Activated CD8-positive, alpha-beta T cell treated with anti-CD3 and anti-CD28 coated beads for 36 hours (primary cell): Measurements from ENCODE around the gene EXOG. TPM values are rescaled to one million over a fixed set of nuclear protein-coding genes. Genes with fewer than 3 reads are reported as not detected.

Experiments used
- ATAC-seq: fragments of 200-7000 bp; cut with Tn5 transposase; one replicate; pipeline ENCODE4 v1.10.0; 2021; ENCODE audit warnings: mild to moderate bottlenecking, moderate library complexity
- CTCF ChIA-PET: fragments of 350-600 bp; sonication (Branson Sonifier 250); formaldehyde crosslinking; loops from one replicate; lab custom pipeline; 2021; ENCODE audit warnings: antibody characterized with exemption; lab: Charles Lee
- POLR2A ChIA-PET: fragments of 350-600 bp; sonication (Branson Sonifier 250); formaldehyde crosslinking; loops from one replicate; lab custom pipeline; 2021; ENCODE audit warnings: antibody characterized with exemption; lab: Charles Lee
- DNase-seq: peaks from one replicate; pipeline ENCODE4 v3.0.0-alpha.2; 2020
- H3K27ac Mint-ChIP-seq: one replicate; pipeline ENCODE4 v1.8.0; 2021; ENCODE audit warnings: mild to moderate bottlenecking, mixed read lengths
- H3K27me3 Mint-ChIP-seq: one replicate; pipeline ENCODE4 v1.8.0; 2021; ENCODE audit warnings: mixed read lengths
- H3K36me3 Mint-ChIP-seq: one replicate; pipeline ENCODE4 v1.8.0; 2021; ENCODE audit warnings: low read depth, mixed read lengths
- H3K4me1 Mint-ChIP-seq: one replicate; pipeline ENCODE4 v1.8.0; 2021; ENCODE audit warnings: low read depth, mixed read lengths
- H3K4me3 Mint-ChIP-seq: one replicate; pipeline ENCODE4 v1.8.0; 2021; ENCODE audit warnings: mild to moderate bottlenecking, moderate library complexity, mixed read lengths
- H3K9me3 Mint-ChIP-seq: one replicate; pipeline ENCODE4 v1.8.0; 2021; ENCODE audit warnings: mixed read lengths
- CTCF ChIP-seq: fragments of 200-600 bp; IDR thresholded peaks from one replicate; pipeline ENCODE4 v1.8.0; 2022; ENCODE audit warnings: antibody characterized with exemption, mild to moderate bottlenecking
- intact Hi-C: fragments of 100-400 bp; cut with micrococcal nuclease; formaldehyde crosslinking; loops from one replicate; pipeline ENCODE4 v1.10.0; 2022
- total RNA-seq, 2 experiments: library from RNA; stranded (reverse); gene quantifications; one replicate each; pipeline ENCODE4 v1.2.3, GENCODE V29; 2021

The EXOG gene
- total RNA-seq, 2 experiments from 2014 or later = 16.8 to 17.7 TPM

- intact Hi-C loops = no loop called here
- no peak for DNase-seq
- Mint-ChIP-seq H3K4me3 (no peak overlapping the region), H3K27ac (no peak overlapping the region), H3K27me3 (no peaks in the 10 kb centered on the region), H3K4me1 (peaks cover 8% of the 10 kb centered on the region), H3K9me3 (no peaks in the 10 kb centered on the region), H3K36me3 (peaks cover 7% of the 10 kb centered on the region)
- TF ChIP-seq CTCF = no peak
- POLR2A ChIA-PET = no interaction called here
- ATAC-seq = no peak
- CTCF ChIA-PET = interaction anchor here (0.7 to 4.0 kb wide), 3 partner anchors 8 to 132 kb away, joined by 3 to 49 read pairs (median 4); partner anchors contain the start of genes EXOG and XYLB
Observed at GRCh38 chr3:38477839-38478450, 18.2 kb upstream of the EXOG start.

- DNase-seq (no peak), ATAC-seq (no peak)
- no peak overlapping the region for H3K4me3 Mint-ChIP-seq
- no peak overlapping the region for H3K27ac Mint-ChIP-seq
- POLR2A ChIA-PET = interaction anchor here (1.4 kb wide), 1 partner anchor 132 kb away, joined by 6 read pairs; the partner anchor contains the start of gene XYLB
- CTCF ChIA-PET = interaction anchor here (0.7 to 4.0 kb wide), 7 partner anchors 9 to 133 kb away, joined by 3 to 49 read pairs (median 5); partner anchors contain the start of genes EXOG and XYLB
- intact Hi-C loops = no loop called here
- H3K36me3 Mint-ChIP-seq = peaks cover 7% of the 10 kb centered on the region
- H3K9me3 Mint-ChIP-seq = no peaks in the 10 kb centered on the region
- TF ChIP-seq CTCF = no peak
- H3K4me1 Mint-ChIP-seq = no peaks in the 10 kb centered on the region
- no peaks in the 10 kb centered on the region for H3K27me3 Mint-ChIP-seq
Observed at GRCh38 chr3:38478901-38479300, 17.2 kb upstream of the EXOG start.

- Mint-ChIP-seq H3K4me1 (no peaks in the 10 kb centered on the region), H3K9me3 (no peaks in the 10 kb centered on the region), H3K36me3 (peaks cover 7% of the 10 kb centered on the region), H3K27ac (no peak overlapping the region), H3K27me3 (no peaks in the 10 kb centered on the region), H3K4me3 (no peak overlapping the region)
- CTCF ChIA-PET = interaction anchor here (0.8 to 4.0 kb wide), 20 partner anchors 9 to 505 kb away, joined by 3 to 49 read pairs (median 5); partner anchors contain the start of genes EXOG, SLC22A13 and XYLB
- POLR2A ChIA-PET = interaction anchor here (1.2 to 1.4 kb wide), 2 partner anchors 9 to 133 kb away, joined by 5 to 6 read pairs; partner anchors contain the start of gene XYLB
- peak; percentile 81 for TF ChIP-seq CTCF
- intact Hi-C loops = loop anchor here (5.0 to 10.0 kb wide), 2 partner anchors 132 to 365 kb away; partner anchors contain the start of gene XYLB
- peak; percentile 75 for ATAC-seq
- peak; percentile 59 for DNase-seq
Observed at GRCh38 chr3:38479431-38480092, 16.6 kb upstream of the EXOG start.

- ChIA-PET CTCF (interaction anchor here (0.8 to 4.0 kb wide), 24 partner anchors 10 to 505 kb away, joined by 3 to 49 read pairs (median 5); partner anchors contain the start of genes EXOG, SLC22A13 and XYLB), POLR2A (interaction anchor here (1.2 to 1.4 kb wide), 2 partner anchors 9 to 133 kb away, joined by 5 to 6 read pairs; partner anchors contain the start of gene XYLB)
- Mint-ChIP-seq H3K36me3 (peaks cover 7% of the 10 kb centered on the region), H3K27ac (no peak overlapping the region), H3K4me3 (no peak overlapping the region), H3K9me3 (no peaks in the 10 kb centered on the region), H3K4me1 (no peaks in the 10 kb centered on the region), H3K27me3 (no peaks in the 10 kb centered on the region)
- no peak for ATAC-seq
- intact Hi-C loops = loop anchor here (5.0 to 10.0 kb wide), 2 partner anchors 133 to 365 kb away; partner anchors contain the start of gene XYLB
- no peak for DNase-seq
- no peak for TF ChIP-seq CTCF
Observed at GRCh38 chr3:38480093-38480445, 16.1 kb upstream of the EXOG start.
